Left lung (tissue), 10 donors: ENCODE data around the gene CCDC27. TPM values are rescaled to one million over a fixed set of nuclear protein-coding genes. Genes with fewer than 3 reads are reported as not detected.
A peak's percentile ranks its signal among the peaks of the same experiment; 100 is the strongest.

Experiments
- ATAC-seq: fragments of 200-7000 bp; cut with Tn5 transposase; one replicate; pipeline ENCODE4 v1.9.1; 2020; ENCODE audit warnings: moderate library complexity
- DNase-seq, 4 donors: peaks; one replicate each; pipeline ENCODE4 v3.0.0-alpha.2; 2013 to 2020
- H3K27ac ChIP-seq, 2 donors: fragments of 200-600 bp; sonication (generic) in 1 of 2; one replicate each; pipeline versions ENCODE4 v1.5.0 to v1.8.0; 2020 to 2021
- H3K27me3 ChIP-seq, 2 donors: fragments of 200-600 bp; sonication (generic) in 1 of 2; one replicate each; pipeline versions ENCODE4 v1.5.0 to v1.8.0; 2020 to 2021
- H3K36me3 ChIP-seq, 2 donors: fragments of 200-600 bp; sonication (generic) in 1 of 2; one replicate each; pipeline versions ENCODE4 v1.5.0 to v1.8.0; 2020 to 2021
- H3K4me1 ChIP-seq, 2 donors: fragments of 200-600 bp; one replicate each; pipeline ENCODE4 v1.8.0; 2021
- H3K4me3 ChIP-seq, 2 donors: fragments of 200-600 bp; sonication (generic) in 1 of 2; one replicate each; pipeline versions ENCODE4 v1.5.0 to v1.8.0; 2020 to 2021; ENCODE audit warnings: mild to moderate bottlenecking in 1 of 2
- H3K9me3 ChIP-seq, 2 donors: fragments of 200-600 bp; sonication (generic) in 1 of 2; one replicate each; pipeline versions ENCODE4 v1.5.0 to v1.8.0; 2020 to 2021
- intact Hi-C, 2 donors: fragments of 100-400 bp; cut with DNase I; formaldehyde crosslinking; loops; one replicate each; pipeline versions ENCODE4 v1.11.2 to v1.14.2; 2022
- polyA plus RNA-seq, 6 donors: library from polyadenylated mRNA; unstranded; fragments of 120-200 nt; gene quantifications; one replicate each; pipeline ENCODE4 v1.2.1, GENCODE V29; 2013; ENCODE audit not compliant: insufficient read length in 6 of 6
- total RNA-seq, 2 donors: library from RNA; stranded (reverse); fragmentation: NEBNext Ultra II Directional; extraction: Animal tissue kit (Norgen Biotek cat#: 25700); gene quantifications; one replicate each; pipeline ENCODE4 v1.2.1, GENCODE V29; 2021
- TF ChIP-seq, protein P1 (sequence below), 2 donors: fragments of 200-600 bp; sonication (generic) in 1 of 2; IDR thresholded peaks; one replicate each; pipeline versions ENCODE4 v1.5.0 to v1.8.0; 2021; ENCODE audit warnings: antibody characterized with exemption in 2 of 2
- donor health status: DM: no; HTN: yes; CAD: no.
- donor health status: DM: no; HTN: no; CAD: no.

The CCDC27 gene
- total and polyA plus RNA-seq, 8 donors = 0.17 to 0.31 (median 0.25) TPM; not detected in 2

DNA sequence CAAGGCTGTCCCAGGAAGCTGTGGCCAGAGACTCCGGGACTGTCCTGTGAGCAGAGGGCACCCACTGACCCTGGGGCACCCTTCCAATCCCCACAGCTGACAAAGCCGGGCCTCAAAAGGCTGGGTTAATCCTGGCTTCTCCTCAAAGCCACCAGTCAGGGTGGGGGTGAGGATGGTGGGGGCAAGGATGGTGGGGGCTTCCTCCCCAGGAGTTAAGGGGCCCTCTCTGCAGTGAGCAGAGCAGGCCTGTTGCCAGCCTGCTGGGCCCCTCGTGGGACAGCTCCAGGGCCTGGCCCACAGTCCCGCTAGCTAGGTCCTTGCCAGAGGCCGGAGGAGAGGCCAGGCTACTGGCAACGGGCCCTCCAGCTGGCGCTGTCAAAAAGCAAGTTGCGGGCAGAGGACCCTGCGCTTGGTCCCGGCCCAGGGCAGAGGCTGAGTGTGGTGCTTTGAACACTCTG, 37.9 kb upstream of the CCDC27 start:
- no peaks in the 10 kb centered on the region for H3K36me3 ChIP-seq
- intact Hi-C loops = no loop called here
- DNase-seq = no peak
- no peak overlapping the region for H3K4me3 ChIP-seq
- no peak for ATAC-seq
- no peaks in the 10 kb centered on the region for H3K9me3 ChIP-seq
- H3K27me3 ChIP-seq = peaks cover 6 to 64% of the 10 kb centered on the region in 2 donors
- H3K4me1 ChIP-seq = peaks cover 0 to 9% of the 10 kb centered on the region in 2 donors
- H3K27ac ChIP-seq = no peak overlapping the region
- TF ChIP-seq, protein P1, sequence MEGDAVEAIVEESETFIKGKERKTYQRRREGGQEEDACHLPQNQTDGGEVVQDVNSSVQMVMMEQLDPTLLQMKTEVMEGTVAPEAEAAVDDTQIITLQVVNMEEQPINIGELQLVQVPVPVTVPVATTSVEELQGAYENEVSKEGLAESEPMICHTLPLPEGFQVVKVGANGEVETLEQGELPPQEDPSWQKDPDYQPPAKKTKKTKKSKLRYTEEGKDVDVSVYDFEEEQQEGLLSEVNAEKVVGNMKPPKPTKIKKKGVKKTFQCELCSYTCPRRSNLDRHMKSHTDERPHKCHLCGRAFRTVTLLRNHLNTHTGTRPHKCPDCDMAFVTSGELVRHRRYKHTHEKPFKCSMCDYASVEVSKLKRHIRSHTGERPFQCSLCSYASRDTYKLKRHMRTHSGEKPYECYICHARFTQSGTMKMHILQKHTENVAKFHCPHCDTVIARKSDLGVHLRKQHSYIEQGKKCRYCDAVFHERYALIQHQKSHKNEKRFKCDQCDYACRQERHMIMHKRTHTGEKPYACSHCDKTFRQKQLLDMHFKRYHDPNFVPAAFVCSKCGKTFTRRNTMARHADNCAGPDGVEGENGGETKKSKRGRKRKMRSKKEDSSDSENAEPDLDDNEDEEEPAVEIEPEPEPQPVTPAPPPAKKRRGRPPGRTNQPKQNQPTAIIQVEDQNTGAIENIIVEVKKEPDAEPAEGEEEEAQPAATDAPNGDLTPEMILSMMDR (IDR thresholded peaks at IDR 0.05) = no peak

DNA sequence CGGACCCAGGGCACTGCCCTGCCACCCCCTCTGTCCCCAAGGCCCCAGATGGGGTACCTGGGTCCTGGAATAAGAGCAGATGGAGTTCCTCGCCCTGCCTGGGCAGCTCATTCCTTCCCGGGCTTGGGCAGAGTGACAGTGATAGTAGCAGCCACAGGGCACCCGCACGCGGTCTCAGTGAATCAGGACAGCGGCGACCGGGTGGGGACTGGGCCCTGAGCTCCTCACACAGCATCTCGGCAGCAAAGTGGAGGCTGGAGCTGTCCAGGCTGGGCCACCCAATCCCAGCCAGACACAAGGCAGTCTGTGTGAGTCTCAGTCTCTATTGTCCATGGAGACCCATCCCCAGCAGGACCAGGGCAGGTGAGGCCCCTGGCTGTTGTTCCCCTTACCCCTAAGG, 37.4 kb upstream of the CCDC27 start:
- ATAC-seq (no peak), DNase-seq (no peak)
- H3K9me3 ChIP-seq = no peaks in the 10 kb centered on the region
- H3K4me1 ChIP-seq = peaks cover 0 to 9% of the 10 kb centered on the region in 2 donors
- H3K4me3 ChIP-seq = no peak overlapping the region
- no peaks in the 10 kb centered on the region for H3K36me3 ChIP-seq
- intact Hi-C loops = no loop called here
- H3K27ac ChIP-seq = no peak overlapping the region
- H3K27me3 ChIP-seq = peaks cover 6 to 62% of the 10 kb centered on the region in 2 donors
- TF ChIP-seq, protein P1 (IDR thresholded peaks at IDR 0.05) = no peak

DNA sequence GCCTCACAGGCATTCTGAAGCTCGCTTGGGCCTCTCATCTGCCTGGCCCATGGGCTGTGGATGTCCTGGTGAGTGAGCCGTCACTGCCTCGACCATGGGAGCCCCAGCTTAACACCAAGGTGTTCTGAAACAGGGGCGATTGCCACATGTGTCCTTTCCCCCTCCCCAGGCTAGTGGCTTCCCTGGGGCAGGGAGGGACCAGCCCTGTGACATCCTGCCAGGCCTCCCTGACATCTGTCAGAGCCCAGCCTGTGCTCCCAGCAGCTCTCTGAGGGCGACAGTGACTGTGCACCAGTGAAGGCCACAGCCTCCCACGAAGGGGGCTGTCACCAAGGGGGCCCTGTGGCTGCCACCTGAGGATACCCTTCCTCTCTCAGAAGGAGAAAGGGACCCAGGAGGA, 35.9 kb upstream of the CCDC27 start:
- Histone ChIP-seq H3K4me1 (peaks cover 0 to 15% of the 10 kb centered on the region in 2 donors), H3K4me3 (no peak overlapping the region), H3K36me3 (no peaks in the 10 kb centered on the region), H3K27me3 (peaks cover 6 to 46% of the 10 kb centered on the region in 2 donors), H3K9me3 (no peaks in the 10 kb centered on the region), H3K27ac (no peak overlapping the region)
- intact Hi-C loops = no loop called here
- TF ChIP-seq, protein P1 (IDR thresholded peaks at IDR 0.05) = no peak
- DNase-seq (no peak), ATAC-seq (no peak)

DNA sequence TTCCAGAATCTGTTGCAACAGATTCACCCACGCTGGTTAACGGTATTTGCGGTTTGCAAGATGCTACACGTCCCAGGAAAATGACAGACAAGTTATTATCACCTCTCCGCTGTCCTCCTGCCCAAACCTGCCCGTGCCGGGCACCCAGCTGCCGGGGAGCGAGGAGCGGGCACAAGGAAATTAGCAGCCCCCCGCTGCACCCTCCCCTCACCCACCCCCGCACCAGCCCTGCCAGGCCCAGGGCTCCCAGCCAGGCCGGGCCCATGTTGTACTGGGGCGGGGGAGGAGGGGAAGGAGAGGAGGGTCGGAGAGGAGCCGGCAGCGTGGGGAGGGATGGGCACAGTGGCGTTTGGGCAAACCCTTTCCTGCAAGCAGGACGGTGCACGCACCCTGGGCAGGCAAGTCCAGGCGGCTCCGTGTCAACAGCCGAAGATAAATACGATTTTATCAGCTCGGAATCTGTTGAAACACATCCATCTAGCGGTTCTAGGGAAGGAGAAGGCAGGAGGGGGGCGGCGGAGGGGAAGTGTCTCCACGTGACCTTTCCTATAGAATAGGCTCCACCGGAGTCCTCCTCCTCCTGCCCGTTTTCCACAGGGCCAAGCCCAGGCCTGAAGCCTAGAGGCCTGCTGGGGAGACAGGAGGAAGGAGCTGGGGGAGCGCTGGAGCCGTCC, 35.1 kb upstream of the CCDC27 start:
- Histone ChIP-seq H3K4me3 (no peak overlapping the region), H3K27me3 (peaks cover 6 to 45% of the 10 kb centered on the region in 2 donors), H3K9me3 (no peaks in the 10 kb centered on the region), H3K27ac (no peak overlapping the region), H3K4me1 (peaks cover 0 to 15% of the 10 kb centered on the region in 2 donors), H3K36me3 (no peaks in the 10 kb centered on the region)
- intact Hi-C loops = no loop called here
- ATAC-seq = no peak
- DNase-seq = no peak
- TF ChIP-seq, protein P1 (IDR thresholded peaks at IDR 0.05) = no peak

DNA sequence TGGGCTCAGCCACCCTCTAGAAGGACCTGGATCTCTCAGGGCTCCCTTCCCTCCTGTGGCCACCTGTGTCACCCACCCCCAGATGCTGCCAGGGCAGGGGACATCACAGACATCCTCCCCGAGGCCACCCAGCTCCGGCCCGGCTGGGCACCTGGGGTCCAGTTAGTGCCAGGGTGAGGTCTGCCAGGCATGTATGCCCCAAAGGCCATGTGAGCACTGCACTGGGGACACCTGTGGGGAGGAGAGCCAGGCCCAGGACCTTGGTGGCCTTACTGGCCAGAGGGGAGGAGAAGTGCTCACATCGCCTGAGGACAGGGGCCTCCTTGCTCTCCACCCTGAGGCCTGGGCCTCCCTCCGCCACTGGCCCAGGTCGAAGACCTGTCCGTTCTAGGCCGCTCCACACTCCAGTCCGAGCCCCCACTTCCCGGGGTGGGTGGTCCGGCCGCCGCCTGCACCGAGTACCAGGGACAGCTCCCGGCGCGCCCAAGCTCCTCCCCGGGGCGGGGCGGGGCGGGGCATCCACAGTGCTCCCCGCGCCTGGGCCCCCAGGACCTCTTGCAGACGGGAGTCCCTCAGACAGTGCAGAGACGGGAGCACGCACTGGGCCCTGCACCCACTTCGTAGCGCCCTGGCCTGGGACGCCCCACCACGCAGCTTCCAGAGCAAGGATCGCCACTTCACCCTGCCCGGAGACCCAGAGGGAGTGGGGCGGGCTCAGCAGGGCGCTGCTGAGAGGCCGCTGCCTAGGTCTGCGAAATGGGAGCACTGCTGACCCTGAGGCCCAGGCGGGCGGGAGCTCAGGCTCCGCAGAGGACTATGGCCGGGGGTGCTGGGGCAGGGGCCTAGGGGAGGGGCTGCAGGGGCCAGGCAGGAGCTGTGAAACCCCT, 34.3 kb upstream of the CCDC27 start:
- peak; percentile 74 for ATAC-seq
- Histone ChIP-seq H3K27me3 (peaks cover 6 to 45% of the 10 kb centered on the region in 2 donors), H3K4me3 (no peak overlapping the region), H3K27ac (no peak overlapping the region), H3K4me1 (peaks cover 0 to 15% of the 10 kb centered on the region in 2 donors), H3K9me3 (no peaks in the 10 kb centered on the region), H3K36me3 (no peaks in the 10 kb centered on the region)
- intact Hi-C loops = no loop called here
- peak in 1 of 4 donors; percentile 35 for DNase-seq
- TF ChIP-seq, protein P1 (IDR thresholded peaks at IDR 0.05) = no peak
